Activated T-cell treated with anti-CD3 and anti-CD28 coated beads, Interleukin-2, amount 50 U/mL, for 72 hours (primary cell): ENCODE results near the gene PDZD2. TPM values are rescaled to one million over a fixed set of nuclear protein-coding genes. Genes with fewer than 3 reads are reported as not detected.

Experiments used
- ATAC-seq, 2 donors: fragments of 150-1000 bp; cut with Tn5 transposase; replicated peaks in 1 of 2; 2 replicates each; pipeline ENCODE4 v1.10.0; 2021; ENCODE audit warnings: moderate library complexity in 2 of 2, mild to moderate bottlenecking in 1 of 2
- DNase-seq, 2 donors: peaks; one replicate each; pipeline ENCODE4 v3.0.0; 2021 to 2022; ENCODE audit warnings: mixed read lengths in 1 of 2
- H3K27ac Mint-ChIP-seq: one replicate; pipeline ENCODE4 v1.8.0; 2022; ENCODE audit warnings: mild to moderate bottlenecking, moderate library complexity, mixed read lengths
- H3K27me3 Mint-ChIP-seq: one replicate; pipeline ENCODE4 v1.8.0; 2022; ENCODE audit warnings: low read depth, mixed read lengths
- H3K36me3 Mint-ChIP-seq, 2 donors: one replicate each; pipeline ENCODE4 v1.8.0; 2022; ENCODE audit warnings: mixed read lengths in 2 of 2, mild to moderate bottlenecking in 1 of 2; ENCODE audit not compliant: insufficient read depth in 2 of 2
- H3K4me1 Mint-ChIP-seq: one replicate; pipeline ENCODE4 v1.8.0; 2022; ENCODE audit warnings: low read depth, mixed read lengths
- H3K4me3 Mint-ChIP-seq, 2 donors: one replicate each; pipeline ENCODE4 v1.8.0; 2022; ENCODE audit warnings: mild to moderate bottlenecking in 2 of 2, mixed read lengths in 2 of 2, moderate library complexity in 2 of 2
- H3K9me3 Mint-ChIP-seq, 2 donors: one replicate each; pipeline ENCODE4 v1.8.0; 2022; ENCODE audit warnings: mixed read lengths in 2 of 2
- total RNA-seq, 2 donors: library from RNA; stranded (reverse); gene quantifications; one replicate each; pipeline ENCODE4 v1.2.3, GENCODE V29; 2022

PDZD2 gene
- total RNA-seq, 2 donors from 2014 or later, result 0.02 TPM; not detected in 1

GRCh38 chr5:31937703-31938102 is 298.8 kb downstream of the PDZD2 start:
- Mint-ChIP-seq H3K27me3 (no peaks in the 10 kb centered on the region), H3K27ac (no peak overlapping the region), H3K4me3 (no peak overlapping the region), H3K4me1 (no peaks in the 10 kb centered on the region), H3K36me3 (no peaks in the 10 kb centered on the region), H3K9me3 (peaks cover 2 to 3% of the 10 kb centered on the region in 2 donors)
- ATAC-seq, result no peak
- DNase-seq, result no peak

- no peak for DNase-seq
- no peak overlapping the region for H3K27ac Mint-ChIP-seq
- no peaks in the 10 kb centered on the region for H3K4me1 Mint-ChIP-seq
- H3K9me3 Mint-ChIP-seq, result peaks cover 2 to 3% of the 10 kb centered on the region in 2 donors
- ATAC-seq, result no peak
- H3K36me3 Mint-ChIP-seq, result no peaks in the 10 kb centered on the region
- no peak overlapping the region for H3K4me3 Mint-ChIP-seq
- no peaks in the 10 kb centered on the region for H3K27me3 Mint-ChIP-seq
Observed at GRCh38 chr5:31939151-31939550, 300.2 kb downstream of the PDZD2 start.

- H3K36me3 Mint-ChIP-seq, result no peaks in the 10 kb centered on the region
- H3K27ac Mint-ChIP-seq, result no peak overlapping the region
- no peak for DNase-seq
- H3K27me3 Mint-ChIP-seq, result no peaks in the 10 kb centered on the region
- no peak for ATAC-seq
- H3K4me1 Mint-ChIP-seq, result no peaks in the 10 kb centered on the region
- peaks cover 2 to 3% of the 10 kb centered on the region in 2 donors for H3K9me3 Mint-ChIP-seq
- H3K4me3 Mint-ChIP-seq, result no peak overlapping the region
Observed at GRCh38 chr5:31941151-31941755, 302.3 kb downstream of the PDZD2 start.

GRCh38 chr5:31942546-31942945 is 303.6 kb downstream of the PDZD2 start:
- H3K4me3 Mint-ChIP-seq, result no peak overlapping the region

GRCh38 chr5:31944684-31945445 is 305.9 kb downstream of the PDZD2 start:
- ATAC-seq (no peak), DNase-seq (no peak)
- H3K27me3 Mint-ChIP-seq, result no peaks in the 10 kb centered on the region
- no peak overlapping the region for H3K4me3 Mint-ChIP-seq
- H3K4me1 Mint-ChIP-seq, result no peaks in the 10 kb centered on the region
- H3K36me3 Mint-ChIP-seq, result no peaks in the 10 kb centered on the region
- H3K27ac Mint-ChIP-seq, result no peak overlapping the region
- H3K9me3 Mint-ChIP-seq, result no peaks in the 10 kb centered on the region

More at GRCh38 chr5:31942546-31942945, 303.6 kb downstream of the PDZD2 start:
- Mint-ChIP-seq H3K27me3 (no peaks in the 10 kb centered on the region), H3K9me3 (peaks cover 2 to 3% of the 10 kb centered on the region in 2 donors), H3K4me1 (no peaks in the 10 kb centered on the region), H3K27ac (no peak overlapping the region), H3K36me3 (no peaks in the 10 kb centered on the region)
- no peak for ATAC-seq
- DNase-seq, result no peak

- H3K4me1 Mint-ChIP-seq, result no peaks in the 10 kb centered on the region
- H3K36me3 Mint-ChIP-seq, result peaks cover 0 to 3% of the 10 kb centered on the region in 2 donors
- DNase-seq (no peak), ATAC-seq (no peak)
- H3K27ac Mint-ChIP-seq, result no peak overlapping the region
- H3K9me3 Mint-ChIP-seq, result peaks cover 0 to 5% of the 10 kb centered on the region in 2 donors
- H3K27me3 Mint-ChIP-seq, result no peaks in the 10 kb centered on the region
- no peak overlapping the region for H3K4me3 Mint-ChIP-seq
Observed at GRCh38 chr5:31948006-31948405, 309.1 kb downstream of the PDZD2 start.

- Mint-ChIP-seq H3K27me3 (no peaks in the 10 kb centered on the region), H3K4me3 (no peak overlapping the region), H3K27ac (no peak overlapping the region), H3K36me3 (peaks cover 0 to 3% of the 10 kb centered on the region in 2 donors), H3K4me1 (no peaks in the 10 kb centered on the region), H3K9me3 (peaks cover 0 to 5% of the 10 kb centered on the region in 2 donors)
- no peak for ATAC-seq
- DNase-seq, result no peak
Observed at GRCh38 chr5:31952067-31952466, 313.1 kb downstream of the PDZD2 start.

GRCh38 chr5:31954091-31954490 is 315.2 kb downstream of the PDZD2 start:
- Mint-ChIP-seq H3K36me3 (peaks cover 0 to 3% of the 10 kb centered on the region in 2 donors), H3K4me3 (no peak overlapping the region), H3K27me3 (no peaks in the 10 kb centered on the region), H3K27ac (no peak overlapping the region), H3K9me3 (peaks cover 0 to 5% of the 10 kb centered on the region in 2 donors), H3K4me1 (no peaks in the 10 kb centered on the region)
- no peak for ATAC-seq
- no peak for DNase-seq

- ATAC-seq, result no peak
- DNase-seq, result no peak
- Mint-ChIP-seq H3K4me1 (no peaks in the 10 kb centered on the region), H3K9me3 (no peaks in the 10 kb centered on the region), H3K4me3 (no peak overlapping the region), H3K27me3 (no peaks in the 10 kb centered on the region), H3K27ac (no peak overlapping the region), H3K36me3 (no peaks in the 10 kb centered on the region)
Observed at GRCh38 chr5:31957151-31957550, 318.2 kb downstream of the PDZD2 start.

GRCh38 chr5:31962351-31962751 is 323.4 kb downstream of the PDZD2 start:
- ATAC-seq (no peak), DNase-seq (no peak)
- no peak overlapping the region for H3K4me3 Mint-ChIP-seq
- no peaks in the 10 kb centered on the region for H3K4me1 Mint-ChIP-seq
- no peak overlapping the region for H3K27ac Mint-ChIP-seq
- no peaks in the 10 kb centered on the region for H3K9me3 Mint-ChIP-seq
- no peaks in the 10 kb centered on the region for H3K27me3 Mint-ChIP-seq
- no peaks in the 10 kb centered on the region for H3K36me3 Mint-ChIP-seq

- DNase-seq (no peak), ATAC-seq (no peak)
- Mint-ChIP-seq H3K9me3 (no peaks in the 10 kb centered on the region), H3K4me3 (no peak overlapping the region), H3K4me1 (no peaks in the 10 kb centered on the region), H3K36me3 (no peaks in the 10 kb centered on the region), H3K27ac (no peak overlapping the region), H3K27me3 (no peaks in the 10 kb centered on the region)
Observed at GRCh38 chr5:31962871-31963307, 324.0 kb downstream of the PDZD2 start.

GRCh38 chr5:31963358-31964006 is 324.6 kb downstream of the PDZD2 start:
- no peaks in the 10 kb centered on the region for H3K36me3 Mint-ChIP-seq
- H3K4me3 Mint-ChIP-seq, result no peak overlapping the region
- DNase-seq (no peak), ATAC-seq (no peak)
- H3K27me3 Mint-ChIP-seq, result no peaks in the 10 kb centered on the region
- H3K9me3 Mint-ChIP-seq, result no peaks in the 10 kb centered on the region
- no peaks in the 10 kb centered on the region for H3K4me1 Mint-ChIP-seq
- no peak overlapping the region for H3K27ac Mint-ChIP-seq

GRCh38 chr5:31964007-31964360 is 325.1 kb downstream of the PDZD2 start:
- Mint-ChIP-seq H3K27me3 (no peaks in the 10 kb centered on the region), H3K4me3 (no peak overlapping the region), H3K27ac (no peak overlapping the region), H3K4me1 (no peaks in the 10 kb centered on the region), H3K9me3 (peaks cover 0 to 1% of the 10 kb centered on the region in 2 donors), H3K36me3 (no peaks in the 10 kb centered on the region)
- DNase-seq (no peak), ATAC-seq (no peak)
